Kidney (tissue), 14 donors: ENCODE data around the gene AFG1L. TPM values are rescaled to one million over a fixed set of nuclear protein-coding genes. Genes with fewer than 3 reads are reported as not detected.

Source experiments
- DNase-seq, 5 donors: peaks; one replicate each; pipeline ENCODE4 v3.0.0-alpha.2; 2013 to 2020
- FAIRE-seq: peaks from 2 replicates; lab custom pipeline; 2012; peaks lifted over from hg19 to GRCh38; lab: Jason Lieb, UNC
- H3K27ac ChIP-seq, 2 donors: one replicate each; pipeline ENCODE4 v1.7.0; 2013; ENCODE audit warnings: low read depth in 2 of 2, low read length in 2 of 2, inconsistent platforms in 1 of 2
- H3K27me3 ChIP-seq: one replicate; pipeline ENCODE4 v1.7.1; 2013; ENCODE audit warnings: low read length, inconsistent platforms; ENCODE audit not compliant: control insufficient read depth, insufficient read depth
- H3K36me3 ChIP-seq, 3 donors: one replicate each; pipeline versions ENCODE4 v1.7.0 to v1.7.1; 2013; ENCODE audit warnings: low read length in 3 of 3, control low read depth in 1 of 3, inconsistent platforms in 1 of 3; ENCODE audit not compliant: insufficient read depth in 3 of 3, control insufficient read depth in 2 of 3
- H3K4me1 ChIP-seq, 3 donors: one replicate each; pipeline versions ENCODE4 v1.7.0 to v1.7.1; 2013; ENCODE audit warnings: low read length in 3 of 3, inconsistent platforms in 1 of 3, low read depth in 1 of 3; ENCODE audit not compliant: control insufficient read depth in 2 of 3, insufficient read depth in 2 of 3
- H3K4me3 ChIP-seq, 3 donors: one replicate each; pipeline versions ENCODE4 v1.7.0 to v1.8.1; 2013; ENCODE audit warnings: low read length in 3 of 3, control low read depth in 1 of 3, inconsistent platforms in 1 of 3
- H3K9ac ChIP-seq, 3 donors: one replicate each; pipeline versions ENCODE4 v1.7.0 to v1.7.1; 2013; ENCODE audit warnings: low read length in 3 of 3, control low read depth in 1 of 3, inconsistent platforms in 1 of 3
- H3K9me3 ChIP-seq, 3 donors: one replicate each; pipeline versions ENCODE4 v1.7.0 to v1.7.1; 2013; ENCODE audit warnings: low read length in 3 of 3, control low read depth in 1 of 3, inconsistent platforms in 1 of 3; ENCODE audit not compliant: control insufficient read depth in 2 of 3, insufficient read depth in 1 of 3
- intact Hi-C: fragments of 100-400 bp; cut with DNase I; formaldehyde crosslinking; loops from one replicate; pipeline ENCODE4 v1.11.1; 2022
- polyA plus RNA-seq: library from polyadenylated mRNA; stranded (reverse); fragments of 350-450 nt; fragmentation: Illumina TruSeq; extraction: RNeasy Lipid Tissue Mini Kit (QIAGEN cat#74804); gene quantifications from one replicate; pipeline ENCODE4 v1.2.3, GENCODE V29; 2014; ENCODE audit warnings: low read depth, low replicate concordance; ENCODE audit not compliant: insufficient read depth
- total RNA-seq: library from RNA; stranded (reverse); fragmentation: NEBNext Ultra II Directional; extraction: Animal tissue kit (Norgen Biotek cat#: 25700); gene quantifications from one replicate; pipeline ENCODE4 v1.2.1, GENCODE V29; 2021
- TF ChIP-seq, protein P1 (sequence below): IDR thresholded peaks from 3 replicates; pipeline ENCODE4 v1.5.1; 2012; ENCODE audit warnings: mild to moderate bottlenecking, moderate library complexity, borderline replicate concordance; ENCODE audit not compliant: insufficient read depth; ENCODE audit errors: extremely low read depth
- donor health status: control.
- donor health status: control.
- donor health status: control.
- donor health status: control.
- donor health status: control.
- donor health status: DM: yes; HTN: yes; CAD: no.
- donor health status: Normal renal cell carcinoma (clear cell type).

Gene AFG1L
- total and polyA plus RNA-seq, 2 donors from 2014 or later = 6.8 to 7.0 TPM

DNA sequence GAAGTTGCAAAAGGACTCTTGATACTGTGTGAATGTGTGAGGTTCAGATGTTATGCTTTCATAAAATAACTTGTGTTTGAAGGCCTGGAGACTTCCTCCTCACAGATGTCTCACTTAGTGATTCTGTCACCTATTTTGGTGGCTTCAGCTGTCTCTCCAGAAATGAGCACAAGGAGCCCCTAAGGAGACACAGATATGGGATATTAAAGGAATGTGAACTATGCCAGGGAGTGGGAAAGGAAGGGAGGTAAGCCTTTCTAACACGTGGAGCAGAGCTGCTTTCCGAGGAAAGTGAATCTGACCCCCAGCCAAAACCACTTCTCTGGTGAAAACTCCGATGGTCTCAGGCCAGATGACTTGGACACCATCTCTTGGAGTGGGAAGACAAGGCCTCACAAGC lies 255.4 kb downstream of the AFG1L start:
- no peak overlapping the region for H3K9ac ChIP-seq

DNA sequence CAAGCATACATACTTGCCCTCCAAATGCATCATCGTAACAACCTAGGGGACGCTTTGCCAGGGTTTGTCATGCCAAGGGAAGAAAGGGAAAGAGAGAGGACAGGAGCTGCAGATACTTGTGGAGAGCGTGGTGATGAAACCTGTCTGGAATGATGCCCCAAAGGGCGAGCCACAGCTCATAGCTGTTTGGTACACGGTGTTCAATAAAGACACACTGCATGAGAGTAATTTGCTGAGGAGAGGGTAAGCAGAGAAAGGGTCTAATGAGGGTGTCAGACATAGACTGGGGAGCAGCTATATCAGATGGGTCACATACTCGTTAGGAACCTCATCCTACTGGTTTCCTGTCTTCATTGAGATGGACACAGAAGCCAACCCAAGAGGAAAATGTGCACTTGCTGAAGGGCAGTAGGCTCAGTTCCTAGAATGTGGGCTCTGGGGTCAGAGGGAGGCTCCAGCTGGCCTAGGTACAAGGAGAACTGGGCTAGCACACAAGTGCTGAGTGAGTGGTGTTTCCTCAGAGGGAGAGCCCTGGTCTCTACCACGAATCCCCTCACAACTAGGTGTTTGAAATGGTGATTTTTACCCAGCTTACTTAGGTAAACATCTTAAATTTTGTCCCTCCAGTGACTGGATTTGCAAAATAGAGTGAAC lies 260.7 kb downstream of the AFG1L start:
- no peaks in the 10 kb centered on the region for H3K27me3 ChIP-seq
- no peaks in the 10 kb centered on the region for H3K36me3 ChIP-seq
- DNase-seq (no peak), FAIRE-seq (no peak)
- TF ChIP-seq, protein P1, sequence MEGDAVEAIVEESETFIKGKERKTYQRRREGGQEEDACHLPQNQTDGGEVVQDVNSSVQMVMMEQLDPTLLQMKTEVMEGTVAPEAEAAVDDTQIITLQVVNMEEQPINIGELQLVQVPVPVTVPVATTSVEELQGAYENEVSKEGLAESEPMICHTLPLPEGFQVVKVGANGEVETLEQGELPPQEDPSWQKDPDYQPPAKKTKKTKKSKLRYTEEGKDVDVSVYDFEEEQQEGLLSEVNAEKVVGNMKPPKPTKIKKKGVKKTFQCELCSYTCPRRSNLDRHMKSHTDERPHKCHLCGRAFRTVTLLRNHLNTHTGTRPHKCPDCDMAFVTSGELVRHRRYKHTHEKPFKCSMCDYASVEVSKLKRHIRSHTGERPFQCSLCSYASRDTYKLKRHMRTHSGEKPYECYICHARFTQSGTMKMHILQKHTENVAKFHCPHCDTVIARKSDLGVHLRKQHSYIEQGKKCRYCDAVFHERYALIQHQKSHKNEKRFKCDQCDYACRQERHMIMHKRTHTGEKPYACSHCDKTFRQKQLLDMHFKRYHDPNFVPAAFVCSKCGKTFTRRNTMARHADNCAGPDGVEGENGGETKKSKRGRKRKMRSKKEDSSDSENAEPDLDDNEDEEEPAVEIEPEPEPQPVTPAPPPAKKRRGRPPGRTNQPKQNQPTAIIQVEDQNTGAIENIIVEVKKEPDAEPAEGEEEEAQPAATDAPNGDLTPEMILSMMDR = no peak
- no peaks in the 10 kb centered on the region for H3K9me3 ChIP-seq
- H3K4me3 ChIP-seq = no peak overlapping the region
- no peak overlapping the region for H3K9ac ChIP-seq
- H3K27ac ChIP-seq = no peak overlapping the region
- intact Hi-C loops = loop anchor here (10.0 kb wide), 1 partner anchor 229 kb away; no protein-coding TSS in a partner anchor
- H3K4me1 ChIP-seq = peaks cover 0 to 11% (median 5%) of the 10 kb centered on the region in 3 donors

More for the DNA sequence above, 255.4 kb downstream of the AFG1L start:
- TF ChIP-seq, protein P1 = no peak
- Histone ChIP-seq H3K27me3 (no peaks in the 10 kb centered on the region), H3K9me3 (no peaks in the 10 kb centered on the region), H3K4me3 (no peak overlapping the region), H3K27ac (no peak overlapping the region), H3K4me1 (no peaks in the 10 kb centered on the region), H3K36me3 (no peaks in the 10 kb centered on the region)
- DNase-seq (no peak), FAIRE-seq (no peak)
- intact Hi-C loops = loop anchor here (10.0 kb wide), 1 partner anchor 235 kb away; no protein-coding TSS in a partner anchor

DNA sequence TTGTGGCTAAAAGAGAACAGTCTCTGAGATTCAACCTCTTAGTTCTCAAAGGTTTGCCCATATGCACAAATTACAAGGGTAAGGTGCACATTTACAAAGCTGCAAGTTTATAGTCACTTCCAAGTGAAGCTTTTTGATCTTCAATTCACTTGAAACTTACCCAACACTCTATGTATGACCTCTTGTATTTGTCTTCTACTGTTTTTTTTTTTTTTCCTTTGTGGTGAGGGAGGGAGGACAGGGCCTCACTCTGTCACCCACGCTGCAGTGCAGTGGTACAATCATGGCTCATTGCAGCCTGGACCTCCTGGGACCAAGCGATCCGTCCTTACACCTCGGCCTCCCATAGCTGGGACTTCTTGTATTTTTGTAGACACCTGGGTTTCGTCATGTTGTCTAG lies 261.4 kb downstream of the AFG1L start:
- DNase-seq = no peak

More for the DNA sequence above, 261.4 kb downstream of the AFG1L start:
- Histone ChIP-seq H3K27ac (no peak overlapping the region), H3K4me3 (no peak overlapping the region), H3K9me3 (no peaks in the 10 kb centered on the region), H3K27me3 (no peaks in the 10 kb centered on the region), H3K9ac (no peak overlapping the region), H3K4me1 (peaks cover 0 to 11% (median 5%) of the 10 kb centered on the region in 3 donors), H3K36me3 (no peaks in the 10 kb centered on the region)
- FAIRE-seq = no peak
- intact Hi-C loops = loop anchor here (10.0 kb wide), 1 partner anchor 229 kb away; no protein-coding TSS in a partner anchor
- TF ChIP-seq, protein P1 = no peak
